KMS-11 (cell line): ENCODE results near the gene RFTN2.

Experiments used
- H2AFZ ChIP-seq: fragments of 200-600 bp; sonication (generic); 2 replicates; pipeline ENCODE4 v1.6.1; 2016; ENCODE audit warnings: antibody characterized with exemption, mixed run types, low read depth
- H3K27ac ChIP-seq: fragments of 200-600 bp; sonication (generic); 2 replicates; pipeline ENCODE4 v1.6.1; 2016; ENCODE audit warnings: mild to moderate bottlenecking, mixed run types
- H3K27me3 ChIP-seq: fragments of 200-600 bp; sonication (generic); 2 replicates; pipeline ENCODE4 v1.6.1; 2017; ENCODE audit warnings: mild to moderate bottlenecking, low read depth, mixed run types, moderate library complexity; ENCODE audit not compliant: insufficient read depth
- H3K36me3 ChIP-seq: fragments of 200-600 bp; sonication (generic); 2 replicates; pipeline ENCODE4 v1.6.1; 2017; ENCODE audit warnings: mild to moderate bottlenecking, mixed run types; ENCODE audit not compliant: insufficient read depth
- H3K4me1 ChIP-seq: fragments of 200-600 bp; sonication (generic); 2 replicates; pipeline ENCODE4 v1.6.1; 2016; ENCODE audit warnings: mild to moderate bottlenecking, low read depth, mixed run types; ENCODE audit not compliant: poor library complexity, severe bottlenecking
- H3K4me2 ChIP-seq: fragments of 200-600 bp; sonication (generic); 2 replicates; pipeline ENCODE4 v1.7.0; 2016; ENCODE audit warnings: mild to moderate bottlenecking, mixed run types
- H3K4me3 ChIP-seq: fragments of 200-600 bp; sonication (generic); IDR thresholded peaks from 2 replicates; pipeline ENCODE4 v1.6.1; 2017; ENCODE audit warnings: low read depth, low read length, mixed read lengths; ENCODE audit not compliant: insufficient read depth
- H3K79me2 ChIP-seq: fragments of 200-600 bp; sonication (generic); 2 replicates; pipeline ENCODE4 v1.6.1; 2016; ENCODE audit warnings: low read depth, mixed run types; ENCODE audit not compliant: insufficient read depth
- H3K9ac ChIP-seq: fragments of 200-600 bp; sonication (generic); 2 replicates; pipeline ENCODE4 v1.6.1; 2016; ENCODE audit warnings: mild to moderate bottlenecking, mixed run types
- H4K20me1 ChIP-seq: fragments of 200-600 bp; sonication (generic); 2 replicates; pipeline ENCODE4 v1.6.1; 2016; ENCODE audit warnings: mild to moderate bottlenecking, mixed run types; ENCODE audit not compliant: insufficient read depth
- CTCF ChIP-seq: fragments of 200-600 bp; sonication (generic); conservative IDR thresholded peaks from 2 replicates; pipeline ENCODE4 v1.6.1; 2017; ENCODE audit warnings: low read depth, mild to moderate bottlenecking, antibody characterized with exemption, low read length, moderate library complexity, mixed read lengths

Gene RFTN2

GRCh38 chr2:197626965-197627625, 48.3 kb downstream of the RFTN2 start:
- H3K9ac ChIP-seq, result no peak overlapping the region
- no peak for TF ChIP-seq CTCF
- no peaks in the 10 kb centered on the region for H3K79me2 ChIP-seq
- H3K36me3 ChIP-seq, result no peaks in the 10 kb centered on the region
- no peak overlapping the region for H2AFZ ChIP-seq
- H3K4me1 ChIP-seq, result no peaks in the 10 kb centered on the region
- no peak overlapping the region for H3K27ac ChIP-seq
- H4K20me1 ChIP-seq, result no peaks in the 10 kb centered on the region
- no peak overlapping the region for H3K4me3 ChIP-seq
- H3K27me3 ChIP-seq, result no peaks in the 10 kb centered on the region
- no peak overlapping the region for H3K4me2 ChIP-seq

- H3K4me1 ChIP-seq, result no peaks in the 10 kb centered on the region
- H3K36me3 ChIP-seq, result no peaks in the 10 kb centered on the region
- no peaks in the 10 kb centered on the region for H4K20me1 ChIP-seq
- H2AFZ ChIP-seq, result no peak overlapping the region
- no peak for TF ChIP-seq CTCF
- no peak overlapping the region for H3K9ac ChIP-seq
- H3K27ac ChIP-seq, result no peak overlapping the region
- H3K79me2 ChIP-seq, result no peaks in the 10 kb centered on the region
- no peak overlapping the region for H3K4me2 ChIP-seq
- no peak overlapping the region for H3K4me3 ChIP-seq
- no peaks in the 10 kb centered on the region for H3K27me3 ChIP-seq
Measured at GRCh38 chr2:197620133-197620532, 55.3 kb downstream of the RFTN2 start.

- H3K79me2 ChIP-seq, result no peaks in the 10 kb centered on the region
- no peaks in the 10 kb centered on the region for H3K4me1 ChIP-seq
- H3K27ac ChIP-seq, result no peak overlapping the region
- H3K4me2 ChIP-seq, result no peak overlapping the region
- H3K27me3 ChIP-seq, result no peaks in the 10 kb centered on the region
- no peaks in the 10 kb centered on the region for H3K36me3 ChIP-seq
- H2AFZ ChIP-seq, result no peak overlapping the region
- H3K4me3 ChIP-seq, result no peak overlapping the region
- H3K9ac ChIP-seq, result no peak overlapping the region
- no peaks in the 10 kb centered on the region for H4K20me1 ChIP-seq
- no peak for TF ChIP-seq CTCF
Measured at GRCh38 chr2:197615016-197615652, 60.3 kb downstream of the RFTN2 start.

- Histone ChIP-seq H3K36me3 (no peaks in the 10 kb centered on the region), H3K27me3 (no peaks in the 10 kb centered on the region), H3K4me2 (no peak overlapping the region), H4K20me1 (no peaks in the 10 kb centered on the region), H3K79me2 (no peaks in the 10 kb centered on the region), H3K4me1 (no peaks in the 10 kb centered on the region), H2AFZ (no peak overlapping the region), H3K9ac (no peak overlapping the region), H3K4me3 (no peak overlapping the region), H3K27ac (no peak overlapping the region)
- TF ChIP-seq CTCF, result no peak
Measured at GRCh38 chr2:197614532-197614931, 60.9 kb downstream of the RFTN2 start.
